Epidermal melanocyte (primary cell): ENCODE measurements around the gene HSD17B10.
"Not testable (repeated sequence)": the region's sequence is repeated elsewhere in the genome, so short reads cannot be mapped to it uniquely, and the experiment has no call there.

ENCODE experiments used
- DNase-seq: peaks from one replicate; pipeline ENCODE4 v3.0.0; 2011; ENCODE audit warnings: low spot score; ENCODE audit not compliant: insufficient read length

The HSD17B10 gene

GRCh38 chrX:53433651-53434639 is at the start of gene HSD17B10:
Gene HSD17B10 (minus strand): TSS chrX:53434370. CDS start chrX:53434345, 25 bp downstream.
- peak; percentile 60 for DNase-seq

- DNase-seq = no peak
These were observed 49.2 kb upstream of the HSD17B10 start for GRCh38 chrX:53483416-53483815.

- DNase-seq = no peak
These were observed 47.8 kb upstream of the HSD17B10 start for GRCh38 chrX:53481816-53482465.

- DNase-seq = no peak
These were observed 46.9 kb upstream of the HSD17B10 start for GRCh38 chrX:53481093-53481492.

- no peak for DNase-seq
These were observed 45.1 kb upstream of the HSD17B10 start for GRCh38 chrX:53479301-53479700.

- DNase-seq = no peak
These were observed 42.2 kb upstream of the HSD17B10 start for GRCh38 chrX:53476371-53476770.

- DNase-seq = no peak
These were observed 40.5 kb upstream of the HSD17B10 start for GRCh38 chrX:53474707-53475106.

GRCh38 chrX:53471346-53471745 is 37.2 kb upstream of the HSD17B10 start:
- DNase-seq = no peak

GRCh38 chrX:53468659-53469058 is 34.5 kb upstream of the HSD17B10 start:
- not testable (repeated sequence) for DNase-seq

GRCh38 chrX:53458082-53458481 is 23.9 kb upstream of the HSD17B10 start:
- no peak for DNase-seq

GRCh38 chrX:53456254-53456653 is 22.1 kb upstream of the HSD17B10 start:
- no peak for DNase-seq

GRCh38 chrX:53452812-53453211 is 18.6 kb upstream of the HSD17B10 start:
- no peak for DNase-seq

GRCh38 chrX:53449632-53450031 is 15.5 kb upstream of the HSD17B10 start:
- no peak for DNase-seq

GRCh38 chrX:53447441-53447840 is 13.3 kb upstream of the HSD17B10 start:
- no peak for DNase-seq

GRCh38 chrX:53445977-53446376 is 11.8 kb upstream of the HSD17B10 start:
- no peak for DNase-seq

GRCh38 chrX:53442322-53442631 is 8.1 kb upstream of the HSD17B10 start:
- DNase-seq = no peak

- DNase-seq = peak; percentile 63
These were observed 7.6 kb upstream of the HSD17B10 start for GRCh38 chrX:53441531-53442321.

GRCh38 chrX:53440621-53441517 is 6.7 kb upstream of the HSD17B10 start:
- DNase-seq = no peak

GRCh38 chrX:53440101-53440500 is 5.9 kb upstream of the HSD17B10 start:
- DNase-seq = no peak

- DNase-seq = no peak
These were observed 4.7 kb upstream of the HSD17B10 start for GRCh38 chrX:53438832-53439230.
